Psoas muscle (tissue), 8 donors: ENCODE data around the gene FDXR. TPM values are rescaled to one million over a fixed set of nuclear protein-coding genes. Genes with fewer than 3 reads are reported as not detected.

Experiments used
- ATAC-seq, 4 donors: fragments of 200-7000 bp; cut with Tn5 transposase; one replicate each; pipeline ENCODE4 v1.9.1; 2020; ENCODE audit warnings: moderate library complexity in 3 of 4, mild to moderate bottlenecking in 2 of 4
- DNase-seq, 2 donors: peaks; one replicate each; pipeline ENCODE4 v3.0.0-alpha.2; 2020
- H3K27ac ChIP-seq: fragments of 200-600 bp; one replicate; pipeline ENCODE4 v1.8.0; 2022
- H3K27me3 ChIP-seq, 3 donors: fragments of 200-600 bp in 1 of 3; one replicate each; pipeline versions ENCODE4 v1.6.1 to v1.8.0; 2013 to 2022; ENCODE audit warnings: low read length in 2 of 3, mild to moderate bottlenecking in 2 of 3, moderate library complexity in 1 of 3; ENCODE audit not compliant: insufficient read depth in 3 of 3
- H3K36me3 ChIP-seq, 2 donors: fragments of 200-600 bp in 1 of 2; one replicate each; pipeline versions ENCODE4 v1.6.1 to v1.8.0; 2013 to 2022; ENCODE audit warnings: low read depth in 1 of 2, mild to moderate bottlenecking in 1 of 2, moderate library complexity in 1 of 2; ENCODE audit not compliant: insufficient read depth in 1 of 2
- H3K4me1 ChIP-seq: fragments of 200-600 bp; one replicate; pipeline ENCODE4 v1.8.0; 2022
- H3K4me3 ChIP-seq: fragments of 200-600 bp; one replicate; pipeline ENCODE4 v1.8.0; 2022; ENCODE audit warnings: mild to moderate bottlenecking
- H3K9me3 ChIP-seq: fragments of 200-600 bp; one replicate; pipeline ENCODE4 v1.8.0; 2022
- CTCF ChIP-seq: fragments of 200-600 bp; IDR thresholded peaks from one replicate; pipeline ENCODE4 v1.8.0; 2022; ENCODE audit warnings: antibody characterized with exemption
- WGBS, 3 donors: extraction: QIAGEN DNeasy Blood & Tissue Kit; methylation state at CpG; one replicate each; pipeline versions ENCODE4 v1.1.6 to v1.1.7; 2013; 5-methylcytosine and 5-hydroxymethylcytosine counted together
- intact Hi-C, 2 donors: fragments of 100-400 bp; cut with DNase I; formaldehyde crosslinking; loops; one replicate each; pipeline versions ENCODE4 v1.11.0 to v1.14.2; 2022
- polyA plus RNA-seq, 3 donors: library from polyadenylated mRNA; stranded (reverse); fragments of 200-250 nt; gene quantifications; one replicate each; pipeline ENCODE4 v1.2.3, GENCODE V29; 2013
- total RNA-seq, 4 donors: library from RNA; stranded (reverse); fragmentation: NEBNext Ultra II Directional in 2 of 4; extraction: Animal tissue kit (Norgen Biotek cat#: 25700) in 2 of 4; gene quantifications; one replicate each; pipeline versions ENCODE4 v1.2.1 to v1.2.4, GENCODE V29; 2021 to 2023
- donor health status: healthy with polysubstance abuse.
- donor health status: DM: no; HTN: no; CAD: no; lungs with moderate emphysema.
- donor health status: Bipolar disorder and iron deficiency.
- donor health status: healthy.
- donor health status: DM: yes; HTN: yes; CAD: no.
- donor health status: DM: no; HTN: no; CAD: no.
- donor health status: DM: no; HTN: no; CAD: no.
- donor health status: DM: yes; HTN: yes; CAD: no.

Gene FDXR
- total and polyA plus RNA-seq, 7 donors, result 3.0 to 7.9 (median 3.7) TPM

GRCh38 chr17:74893936-74894671, 21.3 kb upstream of the FDXR start:
- intact Hi-C loops, result no loop called here
- TF ChIP-seq CTCF, result no peak
- no peaks in the 10 kb centered on the region for H3K9me3 ChIP-seq
- no peaks in the 10 kb centered on the region for H3K36me3 ChIP-seq
- peak overlapping the region; percentile 47 for H3K4me3 ChIP-seq
- H3K27ac ChIP-seq, result no peak overlapping the region
- WGBS, 3 donors, result 22 to 29% (median 24%) methylated on average over 20 to 22 of the region's 22 CpGs
- H3K4me1 ChIP-seq, result no peaks in the 10 kb centered on the region
- no peak for DNase-seq
- no peak for ATAC-seq
- peaks cover 0 to 66% (median 18%) of the 10 kb centered on the region in 3 donors for H3K27me3 ChIP-seq

- WGBS, 3 donors, result 3 to 4% (median 3%) methylated on average over 67 to 86 of the region's 86 CpGs
- no peak for DNase-seq
- Histone ChIP-seq H3K27ac (no peak within 1 kb of the TSS), H3K4me3 (peak within 1 kb of the TSS; percentile 47), H3K4me1 (no peaks in the 10 kb centered on the region), H3K9me3 (no peaks in the 10 kb centered on the region), H3K36me3 (no peaks in the 10 kb centered on the region), H3K27me3 (peaks cover 0 to 71% (median 20%) of the 10 kb centered on the region in 3 donors)
- TF ChIP-seq CTCF, result no peak
- intact Hi-C loops, result no loop called here
- peak in 2 of 4 donors; percentile 26 to 36 for ATAC-seq
Observed at GRCh38 chr17:74892974-74893911, 20.4 kb upstream of the FDXR start, which contains the start of gene FADS6. TSS of gene FADS6 (minus strand) at chr17:74893633. CDS start at chr17:74893595, 38 bp downstream.

GRCh38 chr17:74892013-74892841, 19.4 kb upstream of the FDXR start:
- no peak overlapping the region for H3K4me3 ChIP-seq
- intact Hi-C loops, result no loop called here
- DNase-seq (no peak), ATAC-seq (peak in 1 of 4 donors; percentile 9)
- H3K27ac ChIP-seq, result no peak overlapping the region
- no peaks in the 10 kb centered on the region for H3K9me3 ChIP-seq
- peaks cover 0 to 73% (median 20%) of the 10 kb centered on the region in 3 donors for H3K27me3 ChIP-seq
- 38 to 41% (median 38%) methylated on average over 20 of the region's 20 CpGs for WGBS, 3 donors
- no peak for TF ChIP-seq CTCF
- no peaks in the 10 kb centered on the region for H3K4me1 ChIP-seq
- H3K36me3 ChIP-seq, result no peaks in the 10 kb centered on the region

GRCh38 chr17:74890554-74890953, 17.8 kb upstream of the FDXR start:
- Histone ChIP-seq H3K9me3 (no peaks in the 10 kb centered on the region), H3K4me1 (no peaks in the 10 kb centered on the region), H3K27ac (no peak overlapping the region), H3K4me3 (no peak overlapping the region), H3K36me3 (no peaks in the 10 kb centered on the region), H3K27me3 (peaks cover 0 to 66% (median 20%) of the 10 kb centered on the region in 3 donors)
- 85 to 88% (median 85%) methylated on average over 7 of the region's 7 CpGs for WGBS, 3 donors
- DNase-seq (no peak), ATAC-seq (no peak)
- intact Hi-C loops, result no loop called here
- TF ChIP-seq CTCF, result no peak
